GM12873 (cell line): ENCODE measurements around the gene NYAP2.

ENCODE experiments used
- TF ChIP-seq, protein P1 (sequence below): IDR thresholded peaks from 2 replicates; pipeline ENCODE4 v1.5.1; 2012; ENCODE audit warnings: low read depth, mild to moderate bottlenecking, moderate library complexity, low read length, control low read depth; ENCODE audit not compliant: insufficient read depth; ENCODE audit errors: missing control alignments

The NYAP2 gene

GRCh38 chr2:225399504-225399903 is at the start of gene NYAP2:
Gene NYAP2 (plus strand): TSS chr2:225399710. CDS start chr2:225408881, 9,171 bp downstream.
- TF ChIP-seq, protein P1, sequence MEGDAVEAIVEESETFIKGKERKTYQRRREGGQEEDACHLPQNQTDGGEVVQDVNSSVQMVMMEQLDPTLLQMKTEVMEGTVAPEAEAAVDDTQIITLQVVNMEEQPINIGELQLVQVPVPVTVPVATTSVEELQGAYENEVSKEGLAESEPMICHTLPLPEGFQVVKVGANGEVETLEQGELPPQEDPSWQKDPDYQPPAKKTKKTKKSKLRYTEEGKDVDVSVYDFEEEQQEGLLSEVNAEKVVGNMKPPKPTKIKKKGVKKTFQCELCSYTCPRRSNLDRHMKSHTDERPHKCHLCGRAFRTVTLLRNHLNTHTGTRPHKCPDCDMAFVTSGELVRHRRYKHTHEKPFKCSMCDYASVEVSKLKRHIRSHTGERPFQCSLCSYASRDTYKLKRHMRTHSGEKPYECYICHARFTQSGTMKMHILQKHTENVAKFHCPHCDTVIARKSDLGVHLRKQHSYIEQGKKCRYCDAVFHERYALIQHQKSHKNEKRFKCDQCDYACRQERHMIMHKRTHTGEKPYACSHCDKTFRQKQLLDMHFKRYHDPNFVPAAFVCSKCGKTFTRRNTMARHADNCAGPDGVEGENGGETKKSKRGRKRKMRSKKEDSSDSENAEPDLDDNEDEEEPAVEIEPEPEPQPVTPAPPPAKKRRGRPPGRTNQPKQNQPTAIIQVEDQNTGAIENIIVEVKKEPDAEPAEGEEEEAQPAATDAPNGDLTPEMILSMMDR, result no peak

DNA sequence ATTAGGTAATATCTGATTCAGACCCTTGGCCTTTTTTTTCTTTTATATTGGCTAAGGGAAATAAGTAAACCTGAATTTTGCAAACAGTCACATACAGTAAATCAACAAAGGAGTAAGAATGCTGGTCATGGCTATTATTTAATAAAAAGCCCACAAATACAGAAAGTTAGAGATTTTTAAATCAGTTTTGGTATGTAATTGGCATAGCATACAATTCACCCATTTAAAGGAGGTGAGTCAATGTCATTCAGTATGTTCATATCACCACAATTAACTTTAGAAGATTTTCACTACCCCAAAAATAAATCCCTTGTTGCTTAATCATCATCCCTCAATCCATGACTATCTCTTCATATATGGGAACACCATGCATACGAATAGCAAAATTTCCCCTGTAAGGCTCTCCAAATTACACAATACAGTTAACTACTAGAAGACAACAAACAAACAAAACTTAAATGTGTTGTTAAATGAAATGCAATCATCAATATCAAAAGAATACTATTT is 45.9 kb upstream of the NYAP2 start:
- TF ChIP-seq, protein P1, result no peak

- TF ChIP-seq, protein P1, result no peak
These were observed 45.2 kb upstream of the NYAP2 start for GRCh38 chr2:225354281-225354774.

GRCh38 chr2:225355788-225356187 is 43.7 kb upstream of the NYAP2 start:
- TF ChIP-seq, protein P1, result no peak

DNA sequence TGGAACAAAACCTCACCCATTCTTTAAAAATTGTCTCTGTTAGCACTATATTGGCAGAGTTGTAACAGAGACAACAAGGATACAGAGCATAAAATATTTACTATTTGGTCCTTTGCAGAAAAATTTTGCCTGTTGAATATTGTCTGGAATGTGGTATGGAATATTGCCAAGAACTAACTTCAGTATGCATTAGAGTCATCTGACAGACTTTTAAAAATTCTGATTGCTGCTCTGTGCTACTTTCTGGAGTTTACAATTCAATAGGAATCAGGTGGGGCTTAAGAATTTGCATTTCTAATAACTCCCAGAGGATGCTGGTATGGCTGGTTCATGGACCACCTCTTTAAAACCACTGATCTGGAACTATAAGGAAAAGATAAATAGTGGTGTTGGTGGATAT is 32.8 kb upstream of the NYAP2 start:
- TF ChIP-seq, protein P1, result no peak

- TF ChIP-seq, protein P1, result no peak
These were observed 32.0 kb upstream of the NYAP2 start for GRCh38 chr2:225367482-225367881.

DNA sequence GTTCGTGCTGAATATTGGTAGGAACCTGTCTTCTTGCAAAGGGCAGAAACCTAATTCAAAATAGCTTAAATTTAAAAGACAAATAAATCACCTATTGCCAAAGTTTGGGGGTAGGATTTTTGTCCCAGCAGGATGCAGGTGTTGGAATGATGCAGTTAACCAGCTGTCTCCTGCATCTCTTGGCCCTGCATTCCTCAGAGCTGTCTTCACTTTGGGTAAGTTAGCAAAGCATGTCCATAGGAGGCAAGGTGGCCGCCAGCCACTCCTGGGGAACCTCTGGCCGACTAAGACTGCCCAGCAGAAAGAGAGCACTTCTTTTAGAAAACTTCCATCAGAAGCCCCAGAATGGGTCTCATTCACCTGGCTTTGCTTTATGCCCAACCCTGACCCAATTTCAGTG is 20.5 kb upstream of the NYAP2 start:
- TF ChIP-seq, protein P1, result no peak
